Activated CD4-positive, alpha-beta T cell treated with anti-CD3 and anti-CD28 coated beads for 48 hours (primary cell): ENCODE data around the gene ANXA9.

Experiments used
- DNase-seq: peaks from one replicate; pipeline ENCODE4 v3.0.0-alpha.2; 2020

ANXA9 gene

GRCh38 chr1:150981805-150982712 lies at the start of gene ANXA9:
Gene ANXA9, plus strand, starts transcription at chr1:150982292. Its CDS starts 814 bp downstream, at chr1:150983106.
- DNase-seq = no peak

- no peak for DNase-seq
Measured at GRCh38 chr1:150944856-150945255, 37.2 kb upstream of the ANXA9 start.

- no peak for DNase-seq
Measured at GRCh38 chr1:150954708-150955107, 27.4 kb upstream of the ANXA9 start.

- no peak for DNase-seq
Measured at GRCh38 chr1:150955280-150955679, 26.8 kb upstream of the ANXA9 start.

GRCh38 chr1:150957666-150958065 lies 24.4 kb upstream of the ANXA9 start:
- no peak for DNase-seq

GRCh38 chr1:150960646-150961045 lies 21.4 kb upstream of the ANXA9 start:
- no peak for DNase-seq

GRCh38 chr1:150961756-150962155 lies 20.3 kb upstream of the ANXA9 start:
- no peak for DNase-seq

GRCh38 chr1:150963321-150964163 lies 18.6 kb upstream of the ANXA9 start:
- DNase-seq = no peak

- DNase-seq = no peak
Measured at GRCh38 chr1:150964164-150964489, 18.0 kb upstream of the ANXA9 start.

GRCh38 chr1:150965605-150966004 lies 16.5 kb upstream of the ANXA9 start:
- no peak for DNase-seq

GRCh38 chr1:150966011-150966410 lies 16.1 kb upstream of the ANXA9 start:
- DNase-seq = no peak

GRCh38 chr1:150967936-150968335 lies 14.2 kb upstream of the ANXA9 start:
- DNase-seq = no peak

GRCh38 chr1:150968491-150968890 lies 13.6 kb upstream of the ANXA9 start:
- DNase-seq = no peak

DNA sequence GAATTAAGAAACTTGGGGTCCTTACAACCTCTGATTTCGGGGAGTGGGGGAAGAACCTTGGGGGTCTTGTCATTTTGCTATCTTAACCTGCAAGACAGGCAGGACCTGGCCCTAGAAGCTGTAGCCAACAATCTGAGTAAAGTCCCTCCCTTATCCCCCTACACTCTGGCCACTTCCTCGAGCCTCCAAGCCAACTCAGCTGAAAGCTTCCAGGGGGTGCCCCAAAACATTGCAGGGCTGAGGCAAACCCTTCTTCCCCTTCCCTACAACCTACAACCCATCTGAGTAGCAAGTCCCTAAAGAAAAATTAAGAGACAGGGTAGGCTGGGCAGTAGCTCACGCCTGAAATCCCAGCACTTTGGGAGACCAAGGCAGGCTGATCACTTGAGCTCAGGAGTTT lies 12.5 kb upstream of the ANXA9 start:
- DNase-seq = no peak

DNA sequence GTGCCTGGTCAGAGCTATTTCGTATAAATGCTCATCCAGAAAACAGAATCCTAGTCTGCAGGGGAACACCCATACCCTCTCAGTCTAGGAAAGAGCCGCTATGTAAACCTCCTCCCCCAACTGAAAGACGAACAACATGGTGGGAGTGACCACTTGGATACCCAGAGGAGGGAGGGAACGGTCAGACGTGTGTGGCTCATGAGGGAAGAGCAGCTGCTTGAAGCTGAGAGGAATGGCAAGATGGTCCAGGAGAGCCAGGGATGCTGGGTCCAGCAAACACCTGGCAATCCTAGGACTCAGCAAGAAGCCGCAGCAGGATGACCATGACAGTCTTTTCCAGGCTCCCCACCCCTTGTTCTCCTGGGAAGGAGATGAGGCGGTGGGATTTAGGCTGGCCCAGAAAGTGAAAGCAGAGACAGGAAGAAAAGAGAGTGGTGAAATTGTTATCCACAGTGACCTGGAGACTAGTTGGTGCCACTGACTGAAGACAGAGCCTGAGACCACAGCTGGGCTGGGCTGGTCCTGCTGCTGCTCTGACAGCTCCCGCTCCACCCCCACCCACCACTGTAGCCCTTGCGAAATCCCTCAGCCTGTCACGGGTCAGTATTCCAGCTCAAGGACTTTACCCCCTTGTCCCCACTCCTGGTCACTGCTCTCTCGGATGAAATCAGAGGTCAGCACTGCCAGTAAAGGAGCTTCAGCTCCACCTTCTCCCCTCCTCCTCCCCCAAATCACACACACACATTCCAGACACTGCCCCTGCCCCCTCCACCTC lies 11.1 kb upstream of the ANXA9 start:
- DNase-seq = no peak

DNA sequence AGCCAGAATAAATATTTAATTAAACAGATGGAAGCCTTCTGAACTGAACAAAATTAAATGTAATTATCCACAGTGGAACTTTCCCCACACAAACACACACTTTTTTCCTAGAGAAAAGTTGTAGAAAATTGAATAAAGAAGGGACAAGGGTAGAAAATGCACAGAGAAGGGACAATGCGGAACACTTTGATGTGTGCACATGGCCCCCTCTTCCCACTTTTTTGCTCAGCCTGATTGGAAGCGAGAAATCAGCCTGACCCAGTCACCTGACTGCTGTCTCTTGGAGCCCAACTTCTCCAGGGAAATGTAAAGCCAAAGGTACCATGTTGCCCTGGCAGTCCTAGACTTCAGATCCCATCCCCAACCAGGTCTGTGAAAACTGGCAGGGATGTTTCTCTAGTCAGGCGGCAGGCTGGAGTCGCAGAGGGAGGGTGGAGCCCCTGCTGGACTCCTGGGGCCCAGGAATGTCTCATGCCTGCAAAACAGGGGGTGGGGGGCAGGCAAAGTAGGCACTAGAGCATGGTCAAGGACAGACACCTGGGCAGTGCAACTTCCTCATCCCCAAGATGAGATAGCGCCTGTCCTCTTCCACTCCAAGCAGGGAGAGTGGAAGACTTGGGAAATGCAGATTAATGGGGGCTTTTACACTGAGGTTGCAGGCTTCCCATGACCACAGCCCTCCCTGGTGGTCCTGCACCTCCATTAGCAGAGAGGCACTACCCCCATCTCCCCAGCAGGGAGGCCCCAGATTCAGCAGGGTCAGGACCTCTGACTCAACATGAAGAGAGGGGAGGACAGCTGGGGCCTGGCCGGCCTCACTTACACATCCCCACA lies 10.3 kb upstream of the ANXA9 start:
- peak; percentile 31 for DNase-seq

- no peak for DNase-seq
Measured at GRCh38 chr1:150972417-150972940, 9.6 kb upstream of the ANXA9 start.

- peak; percentile 32 for DNase-seq
Measured at GRCh38 chr1:150973258-150973835, 8.7 kb upstream of the ANXA9 start.

GRCh38 chr1:150973836-150974579 lies 8.1 kb upstream of the ANXA9 start:
- peak; percentile 59 for DNase-seq

DNA sequence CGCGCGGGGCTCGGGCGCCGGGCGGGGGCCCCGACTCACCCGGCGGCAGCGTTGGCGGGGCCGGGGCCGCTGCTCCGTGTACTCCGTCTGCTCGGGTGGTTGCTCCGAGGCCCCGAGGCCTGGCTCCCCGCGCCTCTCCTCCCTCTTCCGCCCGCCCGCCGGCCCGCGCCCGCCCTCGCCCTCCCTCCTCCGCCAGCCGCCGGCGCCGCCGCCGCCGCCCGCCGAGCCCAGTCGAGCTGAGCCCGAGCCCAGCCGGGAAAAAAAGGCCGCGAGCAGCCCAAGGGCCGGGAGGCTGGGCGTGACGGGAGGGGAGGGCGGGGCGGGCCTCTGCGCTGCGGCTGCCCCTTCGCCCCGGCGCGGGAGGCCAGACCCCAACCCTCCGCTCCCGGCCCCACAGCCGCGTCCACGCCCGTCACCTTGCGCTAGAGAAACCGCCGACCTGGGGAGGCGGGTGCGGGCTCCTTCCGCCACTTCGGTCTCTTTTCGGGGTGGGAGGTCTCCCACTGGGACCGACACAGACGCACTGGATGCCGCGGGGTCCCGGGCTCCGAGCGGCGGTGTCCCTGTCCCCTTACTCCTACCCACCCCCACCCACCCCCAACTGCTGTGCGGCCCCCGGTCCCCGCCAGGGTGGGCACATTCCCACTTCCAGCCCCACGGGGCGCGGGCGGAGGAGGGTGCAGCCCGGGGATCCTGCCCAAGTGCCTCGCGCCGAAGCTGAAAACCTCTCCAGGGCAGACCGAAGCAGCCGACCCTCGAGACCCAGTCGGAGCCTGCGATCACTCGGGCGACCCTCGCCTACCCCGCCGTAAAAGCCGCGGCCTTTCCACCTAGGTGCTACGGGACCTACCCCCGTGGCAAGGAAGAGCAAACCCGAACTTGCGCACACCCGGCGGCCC lies 7.3 kb upstream of the ANXA9 start, which contains the start of gene CERS2:
Gene CERS2 (minus strand): TSS at position 256 of the 899 bp plus-strand sequence. CDS start 5,745 bp downstream, outside the sequence.
- DNase-seq = peak; percentile 77
